Measurements from ENCODE around the gene LCE2A. TPM values are rescaled to one million over a fixed set of nuclear protein-coding genes. Genes with fewer than 3 reads are reported as not detected.

The LCE2A gene
- total and polyA plus RNA-seq, 9 of the 15 experiments (the other 6 are each of a cell fraction or from before 2014, with no cell fraction given), result not detected

DNA sequence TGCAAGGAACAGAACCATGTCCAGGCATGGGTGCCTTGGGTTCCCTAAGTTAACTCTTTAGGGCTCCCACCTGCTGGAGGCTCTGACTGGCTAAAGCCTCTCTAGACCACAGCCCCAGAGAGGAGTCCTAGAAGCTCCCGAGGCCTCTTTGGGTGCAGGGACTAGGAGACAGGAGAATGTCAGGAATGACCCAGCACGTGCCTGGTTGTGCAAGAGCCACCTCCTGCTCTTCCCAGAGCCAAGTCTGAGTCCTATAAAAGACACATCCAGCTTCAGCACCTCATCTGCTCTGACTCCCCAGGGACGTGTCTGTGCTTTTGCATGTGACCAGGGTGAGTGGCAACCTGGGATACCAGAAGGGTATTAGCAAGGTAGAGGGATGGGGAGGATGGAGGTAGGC is 35.0 kb upstream of the LCE2A start, which contains the start of gene LCE2D:
Gene LCE2D, plus strand, starts transcription at position 283 of the 400 bp plus-strand sequence. CDS start 726 bp downstream, outside the sequence.
- WGBS (ENCODE audit: insufficient coverage, low coverage, missing lambda C conversion rate), result 4% methylated on average over 3 of the region's 3 CpGs
- no peaks in the 10 kb centered on the region for H3K27me3 ChIP-seq (ENCODE audit: control insufficient read depth in 2 of 2, insufficient read depth in 2 of 2, low read length in 2 of 2)
- no peak within 1 kb of the TSS for H2AFZ ChIP-seq (ENCODE audit: low read depth, low read length)
- no peak within 1 kb of the TSS for H3K4me3 ChIP-seq
- no peaks in the 10 kb centered on the region for H3K79me2 ChIP-seq (ENCODE audit: control insufficient read depth, insufficient read depth, low read length)
- no peak within 1 kb of the TSS for H3K27ac ChIP-seq (ENCODE audit: extremely low read depth, low read depth, low read length)
- no TSS peak for BruUV-seq (replicated peaks)
- no peak for ATAC-seq
- TF ChIP-seq, protein P1, sequence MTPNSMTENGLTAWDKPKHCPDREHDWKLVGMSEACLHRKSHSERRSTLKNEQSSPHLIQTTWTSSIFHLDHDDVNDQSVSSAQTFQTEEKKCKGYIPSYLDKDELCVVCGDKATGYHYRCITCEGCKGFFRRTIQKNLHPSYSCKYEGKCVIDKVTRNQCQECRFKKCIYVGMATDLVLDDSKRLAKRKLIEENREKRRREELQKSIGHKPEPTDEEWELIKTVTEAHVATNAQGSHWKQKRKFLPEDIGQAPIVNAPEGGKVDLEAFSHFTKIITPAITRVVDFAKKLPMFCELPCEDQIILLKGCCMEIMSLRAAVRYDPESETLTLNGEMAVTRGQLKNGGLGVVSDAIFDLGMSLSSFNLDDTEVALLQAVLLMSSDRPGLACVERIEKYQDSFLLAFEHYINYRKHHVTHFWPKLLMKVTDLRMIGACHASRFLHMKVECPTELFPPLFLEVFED (CRISPR knock-in tag; conservative IDR thresholded peaks at IDR 0.05), result no peak
- TF ChIP-seq CHD1 (IDR thresholded peaks at IDR 0.05; ENCODE audit: low read length), result no peak
- no peak for TF ChIP-seq BDP1 (IDR thresholded peaks at IDR 0.05; ENCODE audit: insufficient read depth, insufficient read length)
- TF ChIP-seq GTF2A2 (tag; IDR thresholded peaks at IDR 0.05), result no peak
- no peak for TF ChIP-seq MAZ (CRISPR knock-in tag; conservative IDR thresholded peaks at IDR 0.05 in 1 of 2, IDR thresholded peaks at IDR 0.05 in 1 of 2)
- no peak for TF ChIP-seq NFIX (CRISPR knock-in tag; IDR thresholded peaks at IDR 0.05; ENCODE audit: low read depth)
- TF ChIP-seq HNRNPLL (IDR thresholded peaks at IDR 0.05; ENCODE audit: low read depth, low read length, poor library complexity, severe bottlenecking), result no peak
- no peak for TF ChIP-seq ETV6 (IDR thresholded peaks at IDR 0.05; ENCODE audit: borderline replicate concordance in 1 of 2, low read depth in 2 of 2, low read length in 1 of 2)
- TF ChIP-seq ETV6 (CRISPR knock-in tag; IDR thresholded peaks at IDR 0.05; ENCODE audit: borderline replicate concordance), result no peak
- TF ChIP-seq FOXA3 (CRISPR knock-in tag; conservative IDR thresholded peaks at IDR 0.05 in 1 of 2, IDR thresholded peaks at IDR 0.05 in 1 of 2), result no peak
- TF ChIP-seq SAFB2 (IDR thresholded peaks at IDR 0.05; ENCODE audit: borderline replicate concordance, low read depth, low read length, severe bottlenecking), result no peak
- TF ChIP-seq, protein P2, sequence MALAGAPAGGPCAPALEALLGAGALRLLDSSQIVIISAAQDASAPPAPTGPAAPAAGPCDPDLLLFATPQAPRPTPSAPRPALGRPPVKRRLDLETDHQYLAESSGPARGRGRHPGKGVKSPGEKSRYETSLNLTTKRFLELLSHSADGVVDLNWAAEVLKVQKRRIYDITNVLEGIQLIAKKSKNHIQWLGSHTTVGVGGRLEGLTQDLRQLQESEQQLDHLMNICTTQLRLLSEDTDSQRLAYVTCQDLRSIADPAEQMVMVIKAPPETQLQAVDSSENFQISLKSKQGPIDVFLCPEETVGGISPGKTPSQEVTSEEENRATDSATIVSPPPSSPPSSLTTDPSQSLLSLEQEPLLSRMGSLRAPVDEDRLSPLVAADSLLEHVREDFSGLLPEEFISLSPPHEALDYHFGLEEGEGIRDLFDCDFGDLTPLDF (CRISPR knock-in tag; IDR thresholded peaks at IDR 0.05), result no peak
- intact Hi-C loops (cut with micrococcal nuclease), result no loop called here
- DNase-seq (ENCODE audit: extremely low read depth in 1 of 4, low spot score in 3 of 4), result no peak
- POLR2A ChIA-PET, result interaction anchor here (0.5 kb wide), 1 partner anchor 13 kb away, joined by 3 read pairs; no protein-coding TSS in a partner anchor
- in situ Hi-C loops (cut with MboI), result no loop called here
- H3K4me2 ChIP-seq (ENCODE audit: insufficient read depth, low read length), result no peak within 1 kb of the TSS
- H3K4me1 ChIP-seq (replicated peaks in 1 of 2; ENCODE audit: control insufficient read depth in 2 of 2, insufficient read depth in 2 of 2, low read length in 2 of 2), result no peaks in the 10 kb centered on the region
- no peak within 1 kb of the TSS for H3K9ac ChIP-seq (ENCODE audit: insufficient read depth in 1 of 2, low read depth in 2 of 2, low read length in 2 of 2)
- no peaks in the 10 kb centered on the region for H4K20me1 ChIP-seq (replicated peaks; ENCODE audit: control insufficient read depth, insufficient read depth, low read length)
- no peak for FAIRE-seq
- no peaks in the 10 kb centered on the region for H3K9me1 ChIP-seq (ENCODE audit: control insufficient read depth, insufficient read depth, low read length)
- no peaks in the 10 kb centered on the region for H3K9me3 ChIP-seq (replicated peaks; ENCODE audit: control insufficient read depth, insufficient read depth, low read depth, low read length)
- no peaks in the 10 kb centered on the region for H3K36me3 ChIP-seq (ENCODE audit: control insufficient read depth, insufficient read depth, low read length)
- CTCF ChIA-PET (ENCODE audit: low intra/inter-chr PET ratio), result no interaction called here

Measured in K562 (cell line).